ENCODE measurements around the gene SFXN5.

SFXN5 gene

GRCh38 chr2:72980535-72981217 is 90.8 kb downstream of the SFXN5 start (continued):
- TF ChIP-seq ZFHX2 (tag by site-specific recombination; conservative IDR thresholded peaks at IDR 0.05): no peak
- no peak for TF ChIP-seq ZBTB7A (tag by site-specific recombination; IDR thresholded peaks at IDR 0.05; ENCODE audit: low read depth)
- TF ChIP-seq ZNF280C (tag by site-specific recombination; IDR thresholded peaks at IDR 0.05): no peak
- no peak for TF ChIP-seq ZNF19 (tag by site-specific recombination; IDR thresholded peaks at IDR 0.05; ENCODE audit: low read depth)
- TF ChIP-seq ZFP69B (tag by site-specific recombination; IDR thresholded peaks at IDR 0.05): no peak

DNA sequence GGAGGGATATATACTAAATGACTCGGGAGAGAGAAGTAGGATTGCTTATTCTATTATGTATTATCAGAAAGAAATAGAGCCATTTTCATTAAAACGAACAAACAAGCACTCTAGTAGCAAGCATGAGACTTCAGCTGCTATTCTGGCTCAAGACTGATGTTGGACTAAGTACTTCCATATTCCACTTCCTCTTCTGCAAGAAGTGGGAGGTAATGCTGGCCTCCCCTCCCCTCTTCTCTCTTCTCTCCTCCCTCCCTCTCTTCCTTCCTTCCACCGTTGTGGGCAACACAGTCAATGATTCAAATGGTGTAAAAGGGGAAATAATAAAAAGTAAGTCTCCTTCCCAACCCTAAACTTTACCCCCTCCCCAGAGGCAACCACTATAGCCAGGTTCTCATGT is 91.6 kb downstream of the SFXN5 start:
- Histone ChIP-seq H3K36me3 (ENCODE audit: control insufficient read depth in 2 of 2, insufficient read depth in 1 of 2, low read length in 2 of 2) (peaks cover 0 to 3% of the 10 kb centered on the region in 2 experiments; a peak in 1 of 3 replicates), H3K9me3 (ENCODE audit: control insufficient read depth, insufficient read depth, low read depth, low read length) (no peaks in the 10 kb centered on the region), H3K4me3 (ENCODE audit: low read depth, low read length) (no peak overlapping the region), H3K27ac (ENCODE audit: extremely low read depth, low read depth, low read length) (no peak overlapping the region), H3K4me1 (ENCODE audit: control insufficient read depth, insufficient read depth, low read length) (peaks cover 3% of the 10 kb centered on the region; the same call in 1 of the 2 replicates)
- POLR2A ChIA-PET: interaction anchor here (0.6 kb wide), 1 partner anchor 16 kb away, joined by 3 read pairs; no protein-coding TSS in a partner anchor
- CTCF ChIA-PET: interaction anchor here (0.5 to 1.5 kb wide), 2 partner anchors 87 to 117 kb away, joined by 3 to 15 read pairs; no protein-coding TSS in a partner anchor
- TF ChIP-seq, protein P1, sequence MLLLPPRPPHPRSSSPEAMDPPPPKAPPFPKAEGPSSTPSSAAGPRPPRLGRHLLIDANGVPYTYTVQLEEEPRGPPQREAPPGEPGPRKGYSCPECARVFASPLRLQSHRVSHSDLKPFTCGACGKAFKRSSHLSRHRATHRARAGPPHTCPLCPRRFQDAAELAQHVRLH (tag by site-specific recombination; IDR thresholded peaks at IDR 0.05): no peak
- TF ChIP-seq, protein P2, sequence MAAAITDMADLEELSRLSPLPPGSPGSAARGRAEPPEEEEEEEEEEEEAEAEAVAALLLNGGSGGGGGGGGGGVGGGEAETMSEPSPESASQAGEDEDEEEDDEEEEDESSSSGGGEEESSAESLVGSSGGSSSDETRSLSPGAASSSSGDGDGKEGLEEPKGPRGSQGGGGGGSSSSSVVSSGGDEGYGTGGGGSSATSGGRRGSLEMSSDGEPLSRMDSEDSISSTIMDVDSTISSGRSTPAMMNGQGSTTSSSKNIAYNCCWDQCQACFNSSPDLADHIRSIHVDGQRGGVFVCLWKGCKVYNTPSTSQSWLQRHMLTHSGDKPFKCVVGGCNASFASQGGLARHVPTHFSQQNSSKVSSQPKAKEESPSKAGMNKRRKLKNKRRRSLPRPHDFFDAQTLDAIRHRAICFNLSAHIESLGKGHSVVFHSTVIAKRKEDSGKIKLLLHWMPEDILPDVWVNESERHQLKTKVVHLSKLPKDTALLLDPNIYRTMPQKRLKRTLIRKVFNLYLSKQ (tag by site-specific recombination; IDR thresholded peaks at IDR 0.05; ENCODE audit: borderline replicate concordance): no peak
- TF ChIP-seq ZNF394 (tag by site-specific recombination; IDR thresholded peaks at IDR 0.05; ENCODE audit: borderline replicate concordance) (no peak), ZNF416 (tag by site-specific recombination; IDR thresholded peaks at IDR 0.05) (no peak), ZNF221 (tag by site-specific recombination; IDR thresholded peaks at IDR 0.05; ENCODE audit: borderline replicate concordance) (no peak), CTCF (tag by site-specific recombination; IDR thresholded peaks at IDR 0.05) (no peak), KLF10 (tag by site-specific recombination; IDR thresholded peaks at IDR 0.05) (no peak), TSHZ1 (tag by site-specific recombination; IDR thresholded peaks at IDR 0.05; ENCODE audit: borderline replicate concordance) (no peak), ZNF19 (tag by site-specific recombination; IDR thresholded peaks at IDR 0.05; ENCODE audit: low read depth) (no peak), GFI1B (tag by site-specific recombination; IDR thresholded peaks at IDR 0.05) (no peak), HOXC10 (CRISPR knock-in tag; IDR thresholded peaks at IDR 0.05) (no peak)
- TF ChIP-seq, protein P3, sequence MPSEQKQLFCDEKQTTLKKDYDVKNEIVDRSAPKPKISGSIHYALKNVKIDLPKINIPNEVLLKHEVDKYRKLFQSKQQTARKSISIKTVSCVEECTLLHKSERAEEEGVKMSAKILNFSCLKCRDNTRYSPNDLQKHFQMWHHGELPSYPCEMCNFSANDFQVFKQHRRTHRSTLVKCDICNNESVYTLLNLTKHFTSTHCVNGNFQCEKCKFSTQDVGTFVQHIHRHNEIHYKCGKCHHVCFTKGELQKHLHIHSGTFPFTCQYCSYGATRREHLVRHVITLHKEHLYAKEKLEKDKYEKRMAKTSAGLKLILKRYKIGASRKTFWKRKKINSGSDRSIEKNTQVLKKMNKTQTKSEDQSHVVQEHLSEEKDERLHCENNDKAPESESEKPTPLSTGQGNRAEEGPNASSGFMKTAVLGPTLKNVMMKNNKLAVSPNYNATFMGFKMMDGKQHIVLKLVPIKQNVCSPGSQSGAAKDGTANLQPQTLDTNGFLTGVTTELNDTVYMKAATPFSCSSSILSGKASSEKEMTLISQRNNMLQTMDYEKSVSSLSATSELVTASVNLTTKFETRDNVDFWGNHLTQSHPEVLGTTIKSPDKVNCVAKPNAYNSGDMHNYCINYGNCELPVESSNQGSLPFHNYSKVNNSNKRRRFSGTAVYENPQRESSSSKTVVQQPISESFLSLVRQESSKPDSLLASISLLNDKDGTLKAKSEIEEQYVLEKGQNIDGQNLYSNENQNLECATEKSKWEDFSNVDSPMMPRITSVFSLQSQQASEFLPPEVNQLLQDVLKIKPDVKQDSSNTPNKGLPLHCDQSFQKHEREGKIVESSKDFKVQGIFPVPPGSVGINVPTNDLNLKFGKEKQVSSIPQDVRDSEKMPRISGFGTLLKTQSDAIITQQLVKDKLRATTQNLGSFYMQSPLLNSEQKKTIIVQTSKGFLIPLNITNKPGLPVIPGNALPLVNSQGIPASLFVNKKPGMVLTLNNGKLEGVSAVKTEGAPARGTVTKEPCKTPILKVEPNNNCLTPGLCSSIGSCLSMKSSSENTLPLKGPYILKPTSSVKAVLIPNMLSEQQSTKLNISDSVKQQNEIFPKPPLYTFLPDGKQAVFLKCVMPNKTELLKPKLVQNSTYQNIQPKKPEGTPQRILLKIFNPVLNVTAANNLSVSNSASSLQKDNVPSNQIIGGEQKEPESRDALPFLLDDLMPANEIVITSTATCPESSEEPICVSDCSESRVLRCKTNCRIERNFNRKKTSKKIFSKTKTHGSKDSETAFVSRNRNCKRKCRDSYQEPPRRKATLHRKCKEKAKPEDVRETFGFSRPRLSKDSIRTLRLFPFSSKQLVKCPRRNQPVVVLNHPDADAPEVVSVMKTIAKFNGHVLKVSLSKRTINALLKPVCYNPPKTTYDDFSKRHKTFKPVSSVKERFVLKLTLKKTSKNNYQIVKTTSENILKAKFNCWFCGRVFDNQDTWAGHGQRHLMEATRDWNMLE (tag by site-specific recombination; conservative IDR thresholded peaks at IDR 0.05; ENCODE audit: low read depth): no peak
- TF ChIP-seq, protein P4, sequence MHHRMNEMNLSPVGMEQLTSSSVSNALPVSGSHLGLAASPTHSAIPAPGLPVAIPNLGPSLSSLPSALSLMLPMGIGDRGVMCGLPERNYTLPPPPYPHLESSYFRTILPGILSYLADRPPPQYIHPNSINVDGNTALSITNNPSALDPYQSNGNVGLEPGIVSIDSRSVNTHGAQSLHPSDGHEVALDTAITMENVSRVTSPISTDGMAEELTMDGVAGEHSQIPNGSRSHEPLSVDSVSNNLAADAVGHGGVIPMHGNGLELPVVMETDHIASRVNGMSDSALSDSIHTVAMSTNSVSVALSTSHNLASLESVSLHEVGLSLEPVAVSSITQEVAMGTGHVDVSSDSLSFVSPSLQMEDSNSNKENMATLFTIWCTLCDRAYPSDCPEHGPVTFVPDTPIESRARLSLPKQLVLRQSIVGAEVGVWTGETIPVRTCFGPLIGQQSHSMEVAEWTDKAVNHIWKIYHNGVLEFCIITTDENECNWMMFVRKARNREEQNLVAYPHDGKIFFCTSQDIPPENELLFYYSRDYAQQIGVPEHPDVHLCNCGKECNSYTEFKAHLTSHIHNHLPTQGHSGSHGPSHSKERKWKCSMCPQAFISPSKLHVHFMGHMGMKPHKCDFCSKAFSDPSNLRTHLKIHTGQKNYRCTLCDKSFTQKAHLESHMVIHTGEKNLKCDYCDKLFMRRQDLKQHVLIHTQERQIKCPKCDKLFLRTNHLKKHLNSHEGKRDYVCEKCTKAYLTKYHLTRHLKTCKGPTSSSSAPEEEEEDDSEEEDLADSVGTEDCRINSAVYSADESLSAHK (tag by site-specific recombination; IDR thresholded peaks at IDR 0.05): no peak

All from HEK293 (cell line).